GM12875 (cell line): ENCODE data around the gene MYO3B.

Experiments used
- H3K4me3 ChIP-seq: one replicate; pipeline ENCODE4 v1.5.1; 2011; ENCODE audit warnings: low read depth, low read length, control low read depth
- CTCF ChIP-seq: IDR thresholded peaks from 2 replicates; pipeline ENCODE4 v1.5.1; 2011; ENCODE audit warnings: low read depth, mild to moderate bottlenecking, control low read depth, inconsistent platforms, low read length, moderate library complexity, borderline replicate concordance; ENCODE audit not compliant: insufficient read depth

Gene MYO3B

GRCh38 chr2:170313992-170314348 is 136.0 kb downstream of the MYO3B start:
- no peak overlapping the region for H3K4me3 ChIP-seq
- no peak for TF ChIP-seq CTCF

DNA sequence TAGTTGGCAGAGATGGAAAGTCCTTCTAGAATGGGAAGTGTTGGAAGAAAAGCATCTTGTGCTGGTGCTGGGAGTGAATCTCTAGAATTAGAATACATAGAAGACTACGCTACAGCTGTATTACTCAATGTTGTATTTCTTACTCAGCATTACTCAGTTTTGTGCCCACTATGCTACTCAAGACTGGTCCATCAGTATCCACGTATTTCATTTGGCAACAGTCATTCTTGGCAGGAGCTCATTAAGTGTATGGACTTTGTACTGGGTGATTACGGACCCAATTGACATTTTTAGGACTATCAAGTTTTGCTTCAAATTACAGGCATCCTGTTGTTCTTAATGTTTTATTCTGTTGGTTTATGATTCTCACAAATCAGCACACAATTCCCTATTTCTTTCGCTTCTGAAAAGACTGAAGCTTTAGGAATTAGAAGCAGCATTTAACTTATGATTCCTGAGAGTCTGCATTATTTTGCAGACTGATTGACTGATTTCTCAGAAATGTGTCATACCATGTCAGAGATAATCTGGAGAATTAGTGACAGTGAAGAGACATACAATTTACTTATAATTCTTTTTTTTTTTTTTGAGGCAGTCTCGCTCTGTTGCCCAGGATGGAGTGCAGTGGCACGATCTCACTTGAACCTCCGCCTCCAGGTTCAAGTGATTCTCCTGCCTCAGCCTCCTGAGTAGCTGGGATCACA is 136.9 kb downstream of the MYO3B start:
- H3K4me3 ChIP-seq = no peak overlapping the region
- TF ChIP-seq CTCF = no peak

DNA sequence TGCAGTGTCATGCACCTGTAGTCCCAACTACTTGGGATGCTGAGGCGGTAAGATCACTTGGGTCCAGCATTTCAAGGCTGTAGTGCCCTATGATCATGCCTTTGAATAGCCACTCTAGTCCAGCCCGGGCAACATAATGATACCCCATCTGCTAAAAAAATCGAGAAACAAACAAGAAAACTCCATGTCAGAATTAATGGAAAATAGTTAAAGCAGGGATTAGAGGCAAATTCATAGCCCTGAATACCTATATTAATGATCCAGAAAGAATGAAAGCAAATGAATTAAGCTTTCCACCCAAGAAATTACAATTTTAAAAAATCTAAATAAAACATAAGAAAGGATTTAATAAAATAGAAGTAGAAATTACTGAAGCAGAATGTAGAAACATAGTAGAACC is 143.0 kb downstream of the MYO3B start:
- TF ChIP-seq CTCF = no peak
- H3K4me3 ChIP-seq = no peak overlapping the region

GRCh38 chr2:170321526-170321925 is 143.6 kb downstream of the MYO3B start:
- no peak overlapping the region for H3K4me3 ChIP-seq
- TF ChIP-seq CTCF = no peak

DNA sequence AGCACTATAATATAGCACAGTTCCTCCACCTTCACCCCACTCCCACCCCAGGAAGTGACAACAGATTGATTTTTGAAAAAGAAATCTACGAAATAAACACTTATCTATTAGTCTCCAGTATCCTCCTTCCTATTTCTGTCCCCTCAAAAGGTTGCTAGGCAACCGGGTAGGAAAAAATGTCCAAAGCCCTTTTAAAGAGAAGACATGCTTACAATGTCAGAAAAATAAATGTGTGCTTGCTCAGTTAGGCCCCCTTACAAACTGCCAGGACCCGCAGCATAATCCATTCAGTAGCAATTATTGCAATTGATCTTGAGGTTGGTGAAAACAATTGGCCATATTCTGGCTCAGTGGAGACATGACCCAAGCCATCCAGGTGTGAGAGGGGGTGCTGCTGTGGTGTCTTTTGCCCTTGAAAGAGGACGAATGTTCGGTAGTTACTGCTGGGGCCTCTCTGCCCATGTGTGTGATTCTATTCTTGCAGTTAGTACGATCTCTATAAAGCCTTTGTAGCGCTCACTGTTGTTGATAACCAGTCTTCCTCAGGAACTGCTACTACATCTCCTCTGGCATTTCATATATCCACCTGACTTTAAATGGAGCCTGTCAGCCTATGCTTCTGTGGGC is 144.3 kb downstream of the MYO3B start:
- no peak for TF ChIP-seq CTCF
- H3K4me3 ChIP-seq = no peak overlapping the region

DNA sequence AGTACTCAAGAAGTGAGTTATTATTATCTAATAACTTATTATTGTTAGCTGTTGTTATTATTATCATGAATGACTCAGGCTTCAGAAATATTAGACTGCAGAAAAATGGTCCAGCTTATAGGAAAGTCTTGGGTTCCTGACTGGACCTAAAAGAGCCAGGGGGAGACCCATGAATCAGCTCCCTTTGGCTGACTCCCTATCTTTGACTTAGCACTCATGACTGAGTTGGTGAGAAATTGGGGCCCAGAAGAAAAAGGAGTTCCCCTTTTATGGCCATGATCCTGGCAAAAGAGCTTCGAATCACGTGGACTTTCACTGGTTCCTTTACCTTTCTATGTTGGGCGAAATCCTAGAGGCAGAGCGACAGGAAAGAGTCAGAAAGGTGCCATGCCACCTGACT is 145.8 kb downstream of the MYO3B start:
- no peak overlapping the region for H3K4me3 ChIP-seq
- TF ChIP-seq CTCF = no peak

GRCh38 chr2:170324640-170325046 is 146.7 kb downstream of the MYO3B start:
- H3K4me3 ChIP-seq = no peak overlapping the region
- peak; percentile 85 for TF ChIP-seq CTCF
